ENCODE data around the gene SRR. TPM values are rescaled to one million over a fixed set of nuclear protein-coding genes. Genes with fewer than 3 reads are reported as not detected.

SRR gene
- total RNA-seq, 2 donors from 2014 or later: 3.4 to 3.9 TPM

DNA sequence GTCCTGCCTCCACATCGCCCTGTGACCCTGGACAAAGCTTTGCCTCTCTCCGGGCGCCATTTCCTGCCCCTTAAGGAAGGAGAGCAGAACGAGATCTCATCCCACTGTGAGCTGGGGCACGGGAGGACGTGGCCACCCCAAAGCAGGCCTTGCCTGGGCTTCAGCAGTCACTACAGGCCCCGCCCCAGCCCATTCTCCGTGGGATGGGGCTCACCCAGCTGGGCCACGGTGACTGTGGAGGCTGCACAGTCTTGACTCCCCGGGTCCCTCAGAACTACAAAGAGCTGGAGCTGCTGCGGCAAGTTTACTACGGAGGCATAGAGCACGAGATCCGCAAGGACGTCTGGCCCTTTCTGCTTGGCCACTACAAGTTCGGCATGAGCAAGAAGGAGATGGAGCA is 68.9 kb downstream of the SRR start:
- no peak overlapping the region for H3K27ac Mint-ChIP-seq
- DNase-seq: no peak
- H3K27me3 Mint-ChIP-seq: no peaks in the 10 kb centered on the region

DNA sequence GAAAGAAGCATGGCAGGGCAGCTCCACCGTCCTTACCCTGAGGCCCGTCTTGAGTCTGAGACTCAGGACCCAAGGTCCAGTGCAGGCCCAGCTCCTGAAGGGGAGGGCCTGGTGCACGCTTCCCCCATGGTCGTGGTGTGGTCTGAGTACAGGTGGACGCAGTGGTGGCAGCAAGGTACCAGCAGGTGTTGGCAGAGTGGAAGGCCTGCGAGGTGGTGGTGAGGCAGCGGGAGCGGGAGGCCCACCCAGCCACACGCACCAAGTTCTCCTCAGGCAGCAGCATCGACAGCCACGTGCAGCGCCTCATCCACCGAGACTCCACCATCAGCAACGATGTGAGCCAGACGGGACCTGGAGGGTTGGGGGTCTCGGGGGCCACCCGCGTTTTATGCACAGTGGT is 69.4 kb downstream of the SRR start:
- Mint-ChIP-seq H3K4me1 (no peaks in the 10 kb centered on the region), H3K27ac (no peak overlapping the region), H3K36me3 (ENCODE audit: low read depth) (peaks cover 2% of the 10 kb centered on the region), H3K4me3 (no peak overlapping the region), H3K27me3 (no peaks in the 10 kb centered on the region)
- DNase-seq (no peak), ATAC-seq (no peak)
- H3K9me3 ChIP-seq (ENCODE audit: control insufficient read depth, low read length, poor library complexity, severe bottlenecking): no peaks in the 10 kb centered on the region

More for the DNA sequence above, 68.9 kb downstream of the SRR start:
- ATAC-seq: no peak
- no peak overlapping the region for H3K4me3 Mint-ChIP-seq
- H3K9me3 ChIP-seq (ENCODE audit: control insufficient read depth, low read length, poor library complexity, severe bottlenecking): no peaks in the 10 kb centered on the region
- H3K36me3 Mint-ChIP-seq (ENCODE audit: low read depth): peaks cover 2% of the 10 kb centered on the region
- no peaks in the 10 kb centered on the region for H3K4me1 Mint-ChIP-seq

Other genes starting within 250 kb of the SRR start
- 1 to 10 TPM; 4.6 to 8.1 TPM for gene HIC1, start 248.8 kb upstream of the SRR start, total RNA-seq
- 10 to 100 TPM; 48.3 to 51.6 TPM for gene SMG6, start 165 bp upstream of the SRR start, total RNA-seq
- 10 to 100 TPM; 24.9 to 35.4 TPM for gene TSR1, start 32.5 kb downstream of the SRR start, total RNA-seq
- 100 to 1,000 TPM; 119 to 128 TPM for gene SGSM2, start 33.6 kb downstream of the SRR start, total RNA-seq
- gene MNT, start 97.1 kb downstream of the SRR start, total RNA-seq: 100 to 1,000 TPM in 1 of 2 donors, 10 to 100 TPM in 1; 92.9 to 110 TPM
- 10 to 100 TPM; 34.4 to 38.8 TPM for gene METTL16, start 207.9 kb downstream of the SRR start, total RNA-seq

Data from T-helper 17 cell (primary cell).